GM19023 (cell line): ENCODE data around the gene ACTN4.
"Not testable (repeated sequence)": the region's sequence is repeated elsewhere in the genome, so short reads cannot be mapped to it uniquely, and the experiment has no call there.

Experiments
- ATAC-seq: cut with Tn5 transposase; IDR thresholded peaks from one replicate; pipeline ENCODE4 v1.9.1; 2021; ENCODE audit warnings: mild to moderate bottlenecking, moderate library complexity; ENCODE audit not compliant: unreplicated experiment

Gene ACTN4

GRCh38 chr19:38647368-38647965 lies at the start of gene ACTN4:
Gene ACTN4, plus strand, starts transcription at chr19:38647649. Its CDS starts 97 bp downstream, at chr19:38647746.
- peak; percentile 92 for ATAC-seq

GRCh38 chr19:38599722-38600121 lies 47.7 kb upstream of the ACTN4 start:
- no peak for ATAC-seq

GRCh38 chr19:38602856-38603255 lies 44.6 kb upstream of the ACTN4 start:
- not testable (repeated sequence) for ATAC-seq

GRCh38 chr19:38606131-38606530 lies 41.3 kb upstream of the ACTN4 start:
- ATAC-seq: no peak

- ATAC-seq: no peak
Measured at GRCh38 chr19:38614289-38614688, 33.2 kb upstream of the ACTN4 start.

- ATAC-seq: no peak
Measured at GRCh38 chr19:38615007-38615581, 32.4 kb upstream of the ACTN4 start.

GRCh38 chr19:38616265-38616664 lies 31.2 kb upstream of the ACTN4 start:
- ATAC-seq: no peak

GRCh38 chr19:38617283-38617763 lies 30.1 kb upstream of the ACTN4 start:
- ATAC-seq: peak; percentile 2

GRCh38 chr19:38617764-38618589 lies 29.5 kb upstream of the ACTN4 start, which contains the start of gene MAP4K1:
Gene MAP4K1, minus strand, starts transcription at chr19:38617953. Its CDS starts 58 bp downstream, at chr19:38617895.
- peak; percentile 58 for ATAC-seq

- peak; percentile 69 for ATAC-seq
Measured at GRCh38 chr19:38618590-38619360, 28.7 kb upstream of the ACTN4 start, which contains the start of gene EIF3K. Gene EIF3K, plus strand, starts transcription at chr19:38619188. Its CDS starts 81 bp downstream, at chr19:38619269.

GRCh38 chr19:38619361-38620174 lies 27.9 kb upstream of the ACTN4 start:
- peak; percentile 0 for ATAC-seq

- ATAC-seq: no peak
Measured at GRCh38 chr19:38624822-38625221, 22.6 kb upstream of the ACTN4 start.

GRCh38 chr19:38626401-38626800 lies 21.0 kb upstream of the ACTN4 start:
- ATAC-seq: no peak

GRCh38 chr19:38629568-38629967 lies 17.9 kb upstream of the ACTN4 start:
- ATAC-seq: no peak

- ATAC-seq: not testable (repeated sequence)
Measured at GRCh38 chr19:38631301-38631700, 16.1 kb upstream of the ACTN4 start.

GRCh38 chr19:38631811-38632475 lies 15.5 kb upstream of the ACTN4 start:
- ATAC-seq: not testable (repeated sequence)

GRCh38 chr19:38632476-38633213 lies 14.8 kb upstream of the ACTN4 start:
- ATAC-seq: no peak

- no peak for ATAC-seq
Measured at GRCh38 chr19:38634757-38635482, 12.5 kb upstream of the ACTN4 start.
